ENCODE results near the gene ADGRD1.

- no peak for TF ChIP-seq CTCF (IDR thresholded peaks at IDR 0.05; ENCODE audit: low read depth, low read length)
- no peak for TF ChIP-seq POLR2A (IDR thresholded peaks at IDR 0.05; ENCODE audit: extremely low read depth, insufficient read length)
- TF ChIP-seq, protein P1, sequence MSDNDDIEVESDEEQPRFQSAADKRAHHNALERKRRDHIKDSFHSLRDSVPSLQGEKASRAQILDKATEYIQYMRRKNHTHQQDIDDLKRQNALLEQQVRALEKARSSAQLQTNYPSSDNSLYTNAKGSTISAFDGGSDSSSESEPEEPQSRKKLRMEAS (IDR thresholded peaks at IDR 0.05; ENCODE audit: low read depth, low read length): no peak
- TF ChIP-seq MYC (IDR thresholded peaks at IDR 0.05; ENCODE audit: low read depth, low read length): no peak
These were observed 176.7 kb downstream of the ADGRD1 start for GRCh38 chr12:131130311-131130911.

Measured in NB4 (cell line).